Epithelial cell of proximal tubule (primary cell): Measurements from ENCODE around the gene ZDHHC16. TPM values are rescaled to one million over a fixed set of nuclear protein-coding genes. Genes with fewer than 3 reads are reported as not detected.
"Not testable (repeated sequence)": the region's sequence is repeated elsewhere in the genome, so short reads cannot be mapped to it uniquely, and the experiment has no call there.

Source experiments
- DNase-seq: peaks from one replicate; pipeline ENCODE4 v3.0.0-alpha.2; 2011; ENCODE audit warnings: low read depth
- H3K4me3 ChIP-seq: 2 replicates; pipeline ENCODE4 v1.5.1; 2011; ENCODE audit warnings: low read depth, mild to moderate bottlenecking, low read length
- CTCF ChIP-seq: conservative IDR thresholded peaks from 2 replicates; pipeline ENCODE4 v1.5.1; 2012; ENCODE audit warnings: low read depth, mild to moderate bottlenecking, low read length
- total RNA-seq: library from RNA; depleted of rRNA; stranded (reverse); fragments of >200 nt; gene quantifications from 2 replicates; pipeline ENCODE4 v1.2.3, GENCODE V29; 2015

Gene ZDHHC16
- total RNA-seq, 1 donor from 2014 or later = 44.7 TPM

GRCh38 chr10:97475936-97476594 lies 30.1 kb downstream of the ZDHHC16 start:
- no peak for TF ChIP-seq CTCF
- DNase-seq = no peak
- no peak overlapping the region for H3K4me3 ChIP-seq

DNA sequence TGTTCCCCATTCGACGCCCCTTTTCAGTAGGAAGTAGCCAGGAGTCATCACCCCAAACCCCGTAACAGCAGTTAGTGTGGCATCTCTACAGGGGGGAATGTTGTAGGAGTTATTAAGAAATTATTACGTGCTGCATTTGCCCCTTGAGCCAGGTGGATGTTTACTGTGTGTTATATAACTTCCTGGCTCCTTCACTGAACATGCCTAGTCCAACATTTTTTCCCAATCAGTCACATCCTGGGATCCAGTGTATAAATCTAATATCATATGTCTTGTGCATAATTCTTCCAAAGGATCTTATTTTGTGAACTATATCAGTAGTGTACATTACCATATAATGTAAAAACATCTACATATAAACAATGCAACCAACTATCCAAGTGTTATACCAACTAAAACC lies 33.4 kb downstream of the ZDHHC16 start:
- DNase-seq, H3K4me3 ChIP-seq: not testable (repeated sequence)

GRCh38 chr10:97479939-97480338 lies 34.0 kb downstream of the ZDHHC16 start:
- no peak for TF ChIP-seq CTCF
- H3K4me3 ChIP-seq = no peak overlapping the region
- no peak for DNase-seq

DNA sequence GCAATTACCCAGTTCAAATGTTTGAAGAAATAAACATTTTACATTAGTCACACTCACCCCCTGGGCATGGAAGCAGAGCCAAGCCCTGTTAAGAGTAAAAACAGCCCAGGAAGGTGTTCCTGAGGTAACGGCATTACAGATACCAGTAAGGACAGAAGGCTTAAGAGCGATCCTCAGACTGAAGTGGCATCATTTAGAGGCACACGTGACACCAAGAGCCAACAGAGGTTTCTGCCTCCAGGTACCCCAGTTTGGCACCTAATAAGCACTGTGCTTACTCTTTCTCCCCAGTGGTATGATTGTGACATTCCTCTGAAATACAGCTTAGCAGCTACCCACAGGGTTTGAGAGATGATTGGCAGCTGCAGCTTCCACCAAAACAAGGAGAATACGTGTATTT lies 35.1 kb downstream of the ZDHHC16 start:
- TF ChIP-seq CTCF = no peak
- DNase-seq = no peak
- no peak overlapping the region for H3K4me3 ChIP-seq

- TF ChIP-seq CTCF = no peak
- no peak for DNase-seq
These were observed 36.4 kb downstream of the ZDHHC16 start for GRCh38 chr10:97482381-97482780.

DNA sequence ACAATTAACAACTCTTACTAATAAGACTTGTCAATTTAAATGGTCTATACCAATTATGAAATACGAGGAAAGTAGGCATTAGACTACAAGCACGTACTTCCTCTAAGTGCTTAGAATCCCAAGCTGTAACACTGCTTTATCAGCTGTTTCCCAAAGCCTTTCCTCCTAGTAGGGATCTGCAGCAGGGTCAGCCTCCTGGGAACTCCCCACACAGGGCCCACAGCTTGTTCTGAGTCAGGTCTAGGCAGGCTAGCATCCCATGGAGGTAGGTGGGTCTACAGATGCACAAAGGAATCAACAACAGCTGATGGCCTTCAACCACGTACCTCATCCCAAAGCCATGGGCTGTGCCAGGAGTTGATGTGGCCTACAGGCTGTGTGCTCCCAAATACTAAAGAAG lies 37.5 kb downstream of the ZDHHC16 start:
- no peak for TF ChIP-seq CTCF
- no peak overlapping the region for H3K4me3 ChIP-seq
- DNase-seq = no peak

More at GRCh38 chr10:97482381-97482780, 36.4 kb downstream of the ZDHHC16 start:
- no peak overlapping the region for H3K4me3 ChIP-seq

DNA sequence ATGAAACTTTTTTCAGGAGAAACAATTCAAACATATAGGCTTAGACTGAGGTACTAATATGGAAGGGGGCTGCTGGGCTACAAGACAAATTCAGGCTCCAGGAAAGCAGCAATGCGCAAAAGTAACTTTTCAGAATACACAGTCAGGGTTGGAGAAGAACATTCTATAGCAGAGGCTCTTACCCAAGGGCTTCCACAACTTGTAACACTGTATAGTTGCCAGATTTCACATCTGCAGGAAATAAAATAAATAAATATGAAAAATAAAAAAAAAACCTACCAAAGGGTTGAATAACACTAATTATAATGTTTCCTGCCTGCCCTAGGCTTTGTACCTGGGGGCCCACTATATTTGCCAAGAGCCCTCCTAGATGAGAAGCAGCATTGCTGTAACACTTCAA lies 37.9 kb downstream of the ZDHHC16 start:
- no peak overlapping the region for H3K4me3 ChIP-seq
- TF ChIP-seq CTCF = no peak
- no peak for DNase-seq
